Endothelial cell of umbilical vein (primary cell): ENCODE measurements around the gene CDYL. TPM values are rescaled to one million over a fixed set of nuclear protein-coding genes. Genes with fewer than 3 reads are reported as not detected.

Experiments used
- BruUV-seq: library from RNA; stranded (reverse); fragments of 400-500 nt; replicated peaks from 2 replicates; lab custom pipeline; 2021; lab: Mats Ljungman, UMichigan
- CTCF ChIA-PET: fragments of 300-600, 350-600 bp; sonication (Branson Sonifier 250); formaldehyde crosslinking; loops from one replicate; lab custom pipeline; 2021; ENCODE audit warnings: antibody characterized with exemption, inconsistent platforms; lab: Charles Lee
- POLR2A ChIA-PET: fragments of 300-600, 350-600 bp; sonication (Branson Sonifier 250); formaldehyde crosslinking; loops from one replicate; lab custom pipeline; 2021; ENCODE audit warnings: antibody characterized with exemption, inconsistent platforms; lab: Charles Lee
- DNase-seq: peaks from one replicate; pipeline ENCODE4 v3.0.0-alpha.2; 2011; ENCODE audit warnings: low read depth, low spot score
- FAIRE-seq: peaks from 2 replicates; lab custom pipeline; 2011; peaks lifted over from hg19 to GRCh38; lab: Jason Lieb, UNC
- H2AFZ ChIP-seq: 2 replicates; pipeline ENCODE4 v1.6.0; 2012; ENCODE audit warnings: low read depth, low read length, control low read depth, inconsistent platforms
- H3K27ac ChIP-seq: 2 replicates; pipeline ENCODE4 v1.5.1; 2011; ENCODE audit warnings: low read depth, mild to moderate bottlenecking, control low read depth, low read length, moderate library complexity; ENCODE audit not compliant: insufficient read depth
- H3K27me3 ChIP-seq, 2 experiments: 2 replicates each; pipeline versions ENCODE4 v1.6.0 to v1.6.1; 2011; ENCODE audit warnings: low read length in 2 of 2, mixed read lengths in 1 of 2; ENCODE audit not compliant: control insufficient read depth in 2 of 2, insufficient read depth in 2 of 2
- H3K36me3 ChIP-seq, 2 experiments: 2 replicates in 1 of 2; 3 replicates in 1 of 2; pipeline ENCODE4 v1.5.1; 2011; ENCODE audit warnings: low read length in 2 of 2, mild to moderate bottlenecking in 1 of 2, moderate library complexity in 1 of 2; ENCODE audit not compliant: control insufficient read depth in 2 of 2, insufficient read depth in 2 of 2; ENCODE audit errors: extremely low read depth in 1 of 2
- H3K4me1 ChIP-seq: 3 replicates; pipeline ENCODE4 v1.5.1; 2011; ENCODE audit warnings: mild to moderate bottlenecking, low read length; ENCODE audit not compliant: control insufficient read depth, insufficient read depth; ENCODE audit errors: extremely low read depth
- H3K4me2 ChIP-seq: 2 replicates; pipeline ENCODE4 v1.6.1; 2011; ENCODE audit warnings: low read length, control low read depth, mixed read lengths; ENCODE audit not compliant: insufficient read depth
- H3K4me3 ChIP-seq, 3 experiments: fragments of 200-600 bp in 1 of 3; sonication (generic), shearing (Covaris generic) in 1 of 3; replicated peaks in 1 of 3; 2 replicates each; pipeline ENCODE4 v1.5.1; 2011 to 2016; ENCODE audit warnings: control low read depth in 3 of 3, low read length in 3 of 3, mild to moderate bottlenecking in 2 of 3, inconsistent platforms in 1 of 3, low read depth in 1 of 3, moderate library complexity in 1 of 3; ENCODE audit not compliant: insufficient read depth in 1 of 3
- H3K79me2 ChIP-seq: 2 replicates; pipeline ENCODE4 v1.6.0; 2012; ENCODE audit warnings: low read length, inconsistent platforms; ENCODE audit not compliant: control insufficient read depth, insufficient read depth
- H3K9ac ChIP-seq: replicated peaks from 2 replicates; pipeline ENCODE3; 2011; ENCODE audit warnings: low read length, control low read depth; ENCODE audit not compliant: insufficient read depth; ENCODE audit errors: extremely low read depth
- H3K9me1 ChIP-seq: replicated peaks from 3 replicates; pipeline ENCODE4 v1.6.0; 2011; ENCODE audit warnings: mild to moderate bottlenecking, low read length; ENCODE audit not compliant: control insufficient read depth, insufficient read depth; ENCODE audit errors: extremely low read depth
- H3K9me3 ChIP-seq: replicated peaks from 2 replicates; pipeline ENCODE4 v1.5.1; 2012; ENCODE audit warnings: low read length, inconsistent platforms; ENCODE audit not compliant: control insufficient read depth, insufficient read depth
- H4K20me1 ChIP-seq: replicated peaks from 2 replicates; pipeline ENCODE3; 2011; ENCODE audit warnings: mild to moderate bottlenecking, low read length; ENCODE audit not compliant: control insufficient read depth, insufficient read depth; ENCODE audit errors: extremely low read depth
- EZH2 ChIP-seq: IDR thresholded peaks from 2 replicates; pipeline ENCODE4 v1.6.1; 2012; ENCODE audit warnings: borderline replicate concordance, low read depth, mild to moderate bottlenecking, moderate library complexity, low read length, inconsistent platforms; ENCODE audit not compliant: severe bottlenecking
- FOS ChIP-seq: IDR thresholded peaks from 2 replicates; pipeline ENCODE4 v1.6.1; 2011; ENCODE audit warnings: mild to moderate bottlenecking, low read length, moderate library complexity, borderline replicate concordance; ENCODE audit not compliant: insufficient read depth
- GATA2 ChIP-seq: IDR thresholded peaks from 2 replicates; pipeline ENCODE4 v1.7.0; 2011; ENCODE audit warnings: low read depth, mild to moderate bottlenecking, moderate library complexity, mixed read lengths, low read length; ENCODE audit not compliant: insufficient read length, insufficient read depth
- MYC ChIP-seq: IDR thresholded peaks from one replicate; pipeline ENCODE4 v1.6.1; 2011; ENCODE audit warnings: mild to moderate bottlenecking, low read depth, low read length
- POLR2A ChIP-seq: IDR thresholded peaks from 2 replicates; pipeline ENCODE4 v1.6.1; 2012; ENCODE audit warnings: low read depth, mild to moderate bottlenecking, control low read depth, low read length
- POLR2AphosphoS5 ChIP-seq: IDR thresholded peaks from 2 replicates; pipeline ENCODE4 v1.6.1; 2012; ENCODE audit warnings: low read depth, mild to moderate bottlenecking, control low read depth, low read length, moderate library complexity; ENCODE audit not compliant: insufficient read depth
- dilution Hi-C: fragments of 300-500 bp; cut with MboI; formaldehyde crosslinking; loops from one replicate; pipeline ENCODE4 v1.15.0; 2019; ENCODE audit warnings: low sequenced_read_pairs; ENCODE audit not compliant: extremely low pct_ligation_motif_present
- intact Hi-C: fragments of 100-400 bp; cut with micrococcal nuclease; formaldehyde crosslinking; loops from one replicate; pipeline ENCODE4 v1.10.0; 2022
- polyA plus RNA-seq, 4 experiments: library from polyadenylated mRNA; depleted of rRNA in 3 of 4; stranded (reverse) in 3 of 4; unstranded in 1 of 4; fragments of >200 nt; gene quantifications; 2 replicates each; pipeline versions ENCODE4 v1.2.1 to v1.2.3, GENCODE V29; 2011 to 2012; ENCODE audit warnings: missing spikeins in 1 of 4
- total RNA-seq: library from RNA; stranded (reverse); gene quantifications from 2 replicates; pipeline ENCODE4 v1.2.3, GENCODE V29; 2021
- TF ChIP-seq, protein P1 (sequence below), 2 donors: IDR thresholded peaks; 1 replicate in 1 of 2; 2 replicates in 1 of 2; pipeline ENCODE4 v1.5.1; 2011; ENCODE audit warnings: low read length in 2 of 2, mild to moderate bottlenecking in 2 of 2, moderate library complexity in 2 of 2, control low read depth in 1 of 2, inconsistent platforms in 1 of 2, low read depth in 1 of 2; ENCODE audit not compliant: insufficient read depth in 1 of 2; ENCODE audit errors: extremely low read depth in 1 of 2
- TF ChIP-seq, protein P2 (sequence below): IDR thresholded peaks from 2 replicates; pipeline ENCODE4 v1.6.1; 2011; ENCODE audit not compliant: insufficient read depth, insufficient read length

CDYL gene
- total and polyA plus RNA-seq, 2 donors (not counting 3 experiments of a cell fraction or from before 2014, with no cell fraction given): 10.2 to 35.6 TPM

DNA sequence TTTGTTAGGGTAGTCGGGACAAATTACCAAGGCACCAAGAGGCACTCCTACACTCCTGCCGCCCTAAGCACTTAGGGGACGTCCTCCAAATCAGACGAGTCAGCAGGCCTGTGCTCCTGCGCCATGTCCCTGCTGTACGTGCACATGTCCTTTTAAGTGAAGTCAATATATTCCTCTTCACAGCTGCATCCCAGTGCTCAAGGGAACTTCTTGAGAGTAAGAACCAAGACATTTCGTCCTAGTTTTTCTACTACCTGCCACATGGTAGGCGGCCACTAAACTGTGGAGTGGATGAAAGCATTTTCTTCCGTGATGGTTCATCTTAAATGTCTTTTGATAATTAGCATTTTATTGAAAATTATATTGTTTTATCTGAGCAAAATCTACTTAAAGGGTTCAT is 126.9 kb downstream of the CDYL start:
- CTCF ChIA-PET: no interaction called here
- FAIRE-seq: no peak
- no peaks in the 10 kb centered on the region for H4K20me1 ChIP-seq

More for the DNA sequence above, 126.9 kb downstream of the CDYL start:
- Histone ChIP-seq H3K4me1 (no peaks in the 10 kb centered on the region), H2AFZ (no peak overlapping the region), H3K4me3 (no peak overlapping the region), H3K79me2 (peaks cover 2% of the 10 kb centered on the region), H3K27me3 (no peaks in the 10 kb centered on the region), H3K27ac (no peak overlapping the region), H3K36me3 (peaks cover 0 to 2% of the 10 kb centered on the region in 2 experiments), H3K9me1 (no peaks in the 10 kb centered on the region), H3K4me2 (no peak overlapping the region), H3K9ac (no peak overlapping the region), H3K9me3 (no peaks in the 10 kb centered on the region)
- dilution Hi-C loops: no loop called here
- BruUV-seq: no TSS peak
- TF ChIP-seq POLR2A: no peak
- TF ChIP-seq GATA2: no peak
- no peak for TF ChIP-seq MYC
- TF ChIP-seq, protein P1, sequence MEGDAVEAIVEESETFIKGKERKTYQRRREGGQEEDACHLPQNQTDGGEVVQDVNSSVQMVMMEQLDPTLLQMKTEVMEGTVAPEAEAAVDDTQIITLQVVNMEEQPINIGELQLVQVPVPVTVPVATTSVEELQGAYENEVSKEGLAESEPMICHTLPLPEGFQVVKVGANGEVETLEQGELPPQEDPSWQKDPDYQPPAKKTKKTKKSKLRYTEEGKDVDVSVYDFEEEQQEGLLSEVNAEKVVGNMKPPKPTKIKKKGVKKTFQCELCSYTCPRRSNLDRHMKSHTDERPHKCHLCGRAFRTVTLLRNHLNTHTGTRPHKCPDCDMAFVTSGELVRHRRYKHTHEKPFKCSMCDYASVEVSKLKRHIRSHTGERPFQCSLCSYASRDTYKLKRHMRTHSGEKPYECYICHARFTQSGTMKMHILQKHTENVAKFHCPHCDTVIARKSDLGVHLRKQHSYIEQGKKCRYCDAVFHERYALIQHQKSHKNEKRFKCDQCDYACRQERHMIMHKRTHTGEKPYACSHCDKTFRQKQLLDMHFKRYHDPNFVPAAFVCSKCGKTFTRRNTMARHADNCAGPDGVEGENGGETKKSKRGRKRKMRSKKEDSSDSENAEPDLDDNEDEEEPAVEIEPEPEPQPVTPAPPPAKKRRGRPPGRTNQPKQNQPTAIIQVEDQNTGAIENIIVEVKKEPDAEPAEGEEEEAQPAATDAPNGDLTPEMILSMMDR (IDR thresholded peaks at IDR 0.05; ENCODE audit: extremely low read depth in 1 of 2, insufficient read depth in 1 of 2, low read depth in 1 of 2, low read length in 2 of 2): no peak
- TF ChIP-seq POLR2AphosphoS5: no peak
- TF ChIP-seq EZH2: no peak
- TF ChIP-seq FOS: no peak
- TF ChIP-seq, protein P2, sequence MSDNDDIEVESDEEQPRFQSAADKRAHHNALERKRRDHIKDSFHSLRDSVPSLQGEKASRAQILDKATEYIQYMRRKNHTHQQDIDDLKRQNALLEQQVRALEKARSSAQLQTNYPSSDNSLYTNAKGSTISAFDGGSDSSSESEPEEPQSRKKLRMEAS: no peak
- intact Hi-C loops: no loop called here
- POLR2A ChIA-PET: no interaction called here
- DNase-seq: no peak
